GM19324 (cell line): Measurements from ENCODE around the gene TRIM25.

Experiments
- ATAC-seq: cut with Tn5 transposase; IDR thresholded peaks from one replicate; pipeline ENCODE4 v1.9.1; 2021; ENCODE audit warnings: mild to moderate bottlenecking, moderate library complexity; ENCODE audit not compliant: unreplicated experiment, low FRiP score

Gene TRIM25

GRCh38 chr17:56897646-56898424 is 16.0 kb downstream of the TRIM25 start:
- peak; percentile 36 for ATAC-seq

GRCh38 chr17:56896968-56897359 is 16.9 kb downstream of the TRIM25 start:
- ATAC-seq, result peak; percentile 48

GRCh38 chr17:56896217-56896967 is 17.5 kb downstream of the TRIM25 start:
- peak; percentile 27 for ATAC-seq

- no peak for ATAC-seq
These were observed 18.9 kb downstream of the TRIM25 start for GRCh38 chr17:56894859-56895455.

GRCh38 chr17:56893503-56893902 is 20.3 kb downstream of the TRIM25 start:
- no peak for ATAC-seq

- ATAC-seq, result no peak
These were observed 21.5 kb downstream of the TRIM25 start for GRCh38 chr17:56892333-56892732.

GRCh38 chr17:56891751-56892150 is 22.1 kb downstream of the TRIM25 start:
- ATAC-seq, result no peak

GRCh38 chr17:56890906-56891674 is 22.8 kb downstream of the TRIM25 start:
- ATAC-seq, result no peak

GRCh38 chr17:56890390-56890789 is 23.5 kb downstream of the TRIM25 start:
- no peak for ATAC-seq

GRCh38 chr17:56887552-56888467 is 26.0 kb downstream of the TRIM25 start:
- ATAC-seq, result no peak

GRCh38 chr17:56887105-56887504 is 26.7 kb downstream of the TRIM25 start:
- ATAC-seq, result no peak

GRCh38 chr17:56886288-56886731 is 27.5 kb downstream of the TRIM25 start:
- no peak for ATAC-seq

- no peak for ATAC-seq
These were observed 28.6 kb downstream of the TRIM25 start for GRCh38 chr17:56885312-56885657.

- ATAC-seq, result no peak
These were observed 29.2 kb downstream of the TRIM25 start for GRCh38 chr17:56884483-56885311.

- ATAC-seq, result no peak
These were observed 30.2 kb downstream of the TRIM25 start for GRCh38 chr17:56883616-56884015.

- ATAC-seq, result no peak
These were observed 32.1 kb downstream of the TRIM25 start for GRCh38 chr17:56881685-56882295.

- no peak for ATAC-seq
These were observed 33.3 kb downstream of the TRIM25 start for GRCh38 chr17:56880571-56880970.

GRCh38 chr17:56880133-56880532 is 33.7 kb downstream of the TRIM25 start:
- ATAC-seq, result no peak
